Gastroesophageal sphincter (tissue), 3 donors: ENCODE measurements around the gene FAM50A.

Experiments used
- EP300 ChIP-seq: sonication (generic); formaldehyde crosslinking; IDR thresholded peaks from one replicate; pipeline ENCODE4 v1.6.1; 2017; ENCODE audit warnings: antibody characterized with exemption, mild to moderate bottlenecking
- POLR2A ChIP-seq, 2 donors: fragments of 450-650 bp; IDR thresholded peaks; one replicate each; pipeline ENCODE4 v1.6.1; 2017; ENCODE audit warnings: antibody characterized with exemption in 2 of 2, mild to moderate bottlenecking in 2 of 2, moderate library complexity in 1 of 2
- POLR2AphosphoS5 ChIP-seq: sonication (generic); formaldehyde crosslinking; IDR thresholded peaks from one replicate; pipeline ENCODE4 v1.6.1; 2017; ENCODE audit warnings: antibody characterized with exemption
- TF ChIP-seq, protein P1 (sequence below), 4 experiments: fragments of 200-600 bp in 2 of 4; fragments of 450-650 bp in 2 of 4; sonication (generic) in 1 of 4; IDR thresholded peaks; one replicate each; pipeline ENCODE4 v1.5.1; 2017 to 2019; ENCODE audit warnings: antibody characterized with exemption in 4 of 4, mild to moderate bottlenecking in 2 of 4, moderate library complexity in 2 of 4

DNA sequence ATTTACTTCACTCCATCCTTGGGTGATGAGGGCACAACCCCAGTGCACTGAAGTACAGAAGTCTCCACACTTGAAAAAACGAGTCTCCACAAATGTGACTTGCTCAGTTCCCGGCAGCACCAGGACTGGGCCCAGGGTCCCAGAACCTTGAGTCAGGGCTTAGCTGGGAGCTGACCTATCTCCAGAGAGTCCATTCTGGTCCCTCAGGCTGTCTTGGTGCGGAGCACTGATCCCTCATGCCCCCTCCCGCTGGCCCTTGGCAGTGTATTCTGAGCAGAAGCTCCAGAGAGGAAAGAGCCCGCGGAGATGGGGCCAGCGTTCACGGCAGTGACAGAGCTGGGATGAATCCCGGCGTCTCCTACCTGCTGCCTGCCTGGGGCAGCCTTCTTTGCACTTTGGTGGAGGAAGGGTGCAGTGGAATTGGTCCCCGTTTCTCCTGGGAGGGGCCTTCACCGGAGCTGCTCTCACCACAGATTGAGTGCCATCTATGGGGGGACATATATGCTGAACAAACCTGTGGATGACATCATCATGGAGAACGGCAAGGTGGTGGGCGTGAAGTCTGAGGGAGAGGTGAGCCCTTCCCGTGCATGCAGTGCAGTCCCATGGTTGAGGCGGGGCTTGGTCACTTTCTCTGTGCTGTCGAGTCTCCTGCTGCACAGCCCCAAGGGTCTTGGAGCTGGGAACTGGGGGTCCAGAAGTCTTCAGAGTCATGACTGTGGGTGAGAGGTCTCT is 3.2 kb upstream of the FAM50A start:
- TF ChIP-seq POLR2AphosphoS5, result no peak
- TF ChIP-seq, protein P1, sequence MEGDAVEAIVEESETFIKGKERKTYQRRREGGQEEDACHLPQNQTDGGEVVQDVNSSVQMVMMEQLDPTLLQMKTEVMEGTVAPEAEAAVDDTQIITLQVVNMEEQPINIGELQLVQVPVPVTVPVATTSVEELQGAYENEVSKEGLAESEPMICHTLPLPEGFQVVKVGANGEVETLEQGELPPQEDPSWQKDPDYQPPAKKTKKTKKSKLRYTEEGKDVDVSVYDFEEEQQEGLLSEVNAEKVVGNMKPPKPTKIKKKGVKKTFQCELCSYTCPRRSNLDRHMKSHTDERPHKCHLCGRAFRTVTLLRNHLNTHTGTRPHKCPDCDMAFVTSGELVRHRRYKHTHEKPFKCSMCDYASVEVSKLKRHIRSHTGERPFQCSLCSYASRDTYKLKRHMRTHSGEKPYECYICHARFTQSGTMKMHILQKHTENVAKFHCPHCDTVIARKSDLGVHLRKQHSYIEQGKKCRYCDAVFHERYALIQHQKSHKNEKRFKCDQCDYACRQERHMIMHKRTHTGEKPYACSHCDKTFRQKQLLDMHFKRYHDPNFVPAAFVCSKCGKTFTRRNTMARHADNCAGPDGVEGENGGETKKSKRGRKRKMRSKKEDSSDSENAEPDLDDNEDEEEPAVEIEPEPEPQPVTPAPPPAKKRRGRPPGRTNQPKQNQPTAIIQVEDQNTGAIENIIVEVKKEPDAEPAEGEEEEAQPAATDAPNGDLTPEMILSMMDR (IDR thresholded peaks at IDR 0.05), result no peak
- TF ChIP-seq POLR2A (IDR thresholded peaks at IDR 0.05), result no peak
- no peak for TF ChIP-seq EP300
